ENCODE data around the gene NARF.

The NARF gene

DNA sequence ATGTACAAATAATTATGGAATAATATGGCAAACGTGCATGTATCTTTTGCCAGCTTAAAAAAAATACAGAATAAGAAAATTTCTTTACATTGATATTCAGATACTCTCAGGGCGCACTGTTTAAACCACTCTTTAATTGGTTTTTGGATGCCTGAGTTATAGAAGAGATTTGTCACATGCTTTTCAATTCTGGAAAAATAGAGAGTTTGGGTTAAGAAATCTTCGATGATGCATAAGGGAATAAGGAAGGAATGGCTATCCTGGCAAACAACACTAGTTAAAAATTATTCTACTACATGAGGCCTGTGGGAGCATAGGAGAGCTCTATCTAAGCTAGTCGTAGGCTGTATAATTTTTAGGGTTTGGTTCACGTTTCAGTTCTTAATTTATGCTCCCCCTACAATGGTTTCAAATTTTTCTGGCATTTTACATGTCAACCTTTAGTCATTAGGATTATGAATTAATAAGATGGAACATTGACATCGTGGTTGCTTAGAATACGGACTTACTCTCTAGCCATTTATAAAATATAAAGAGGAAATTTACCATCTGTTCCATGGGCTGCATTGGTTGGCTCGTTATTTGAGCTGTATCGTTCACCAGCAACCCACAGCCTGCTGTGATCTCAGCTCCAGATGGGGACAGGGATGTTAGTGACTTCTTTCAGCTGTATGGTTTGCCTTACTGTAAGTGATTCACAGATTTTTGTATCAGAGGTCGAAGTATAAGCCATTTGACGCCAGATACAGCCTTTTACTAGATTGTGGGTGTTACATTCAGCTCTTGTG lies 15.9 kb downstream of the NARF start:
- no peak for DNase-seq (ENCODE audit: low read depth in 2 of 2)

DNA sequence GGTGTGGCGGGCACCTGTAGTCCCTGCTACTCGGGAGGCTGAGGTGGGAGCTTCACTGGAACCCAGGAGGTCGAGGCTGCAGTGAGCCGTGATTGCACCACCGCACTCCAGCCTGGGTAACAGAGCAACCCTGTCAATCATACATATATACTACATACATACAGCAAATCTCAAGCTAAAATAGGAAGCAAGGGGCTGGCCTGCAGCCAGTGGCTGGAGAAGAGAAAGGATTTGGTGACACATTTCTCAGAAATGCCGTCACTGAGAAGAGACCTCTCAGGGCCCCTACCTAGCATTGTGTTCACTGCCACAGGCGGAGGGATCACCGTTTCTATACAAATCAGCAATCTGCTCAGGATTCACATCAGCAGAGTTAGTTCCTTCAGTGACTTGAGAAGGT lies 16.9 kb downstream of the NARF start:
- DNase-seq (ENCODE audit: low read depth in 2 of 2) = no peak

DNA sequence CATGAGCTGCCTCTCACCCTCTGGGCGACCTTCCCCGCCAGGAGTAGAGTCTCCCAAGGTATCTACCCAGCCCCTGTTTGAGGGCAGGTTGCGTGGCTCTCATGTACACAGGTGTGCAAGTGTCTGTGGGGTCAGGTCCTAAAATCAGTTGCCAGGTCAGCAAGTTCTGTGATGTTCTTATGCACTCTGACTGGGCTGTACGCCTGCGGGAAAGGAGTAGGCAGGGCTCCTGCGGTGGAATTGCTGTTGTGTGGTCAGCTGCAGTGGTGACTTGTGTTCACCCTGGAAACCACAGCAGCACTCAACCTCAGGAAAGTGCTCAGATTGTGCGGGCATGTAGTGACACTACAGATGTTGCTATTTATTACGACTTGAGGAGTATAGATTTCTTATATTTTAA lies 19.4 kb downstream of the NARF start:
- DNase-seq (ENCODE audit: low read depth in 2 of 2) = no peak

DNA sequence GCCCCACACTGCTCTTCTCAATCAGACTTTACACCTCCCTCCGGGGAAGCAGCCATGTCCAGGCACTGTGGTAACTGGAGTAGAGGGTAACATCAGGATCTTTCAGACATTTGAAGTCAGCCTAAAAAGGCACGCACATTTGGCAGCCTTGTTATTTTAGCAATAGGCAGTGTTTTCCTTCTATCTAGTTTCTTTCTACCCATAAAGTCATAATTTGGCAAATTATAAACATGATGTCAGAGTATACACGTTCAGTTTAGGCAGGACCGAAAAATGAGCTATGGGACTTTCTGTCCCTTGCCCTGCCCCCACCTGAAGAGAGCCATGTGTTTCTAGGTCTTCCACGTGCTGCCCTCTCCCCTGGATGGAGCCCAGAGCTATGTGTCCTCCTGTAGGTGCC lies 21.1 kb downstream of the NARF start:
- DNase-seq (ENCODE audit: low read depth in 2 of 2) = no peak

DNA sequence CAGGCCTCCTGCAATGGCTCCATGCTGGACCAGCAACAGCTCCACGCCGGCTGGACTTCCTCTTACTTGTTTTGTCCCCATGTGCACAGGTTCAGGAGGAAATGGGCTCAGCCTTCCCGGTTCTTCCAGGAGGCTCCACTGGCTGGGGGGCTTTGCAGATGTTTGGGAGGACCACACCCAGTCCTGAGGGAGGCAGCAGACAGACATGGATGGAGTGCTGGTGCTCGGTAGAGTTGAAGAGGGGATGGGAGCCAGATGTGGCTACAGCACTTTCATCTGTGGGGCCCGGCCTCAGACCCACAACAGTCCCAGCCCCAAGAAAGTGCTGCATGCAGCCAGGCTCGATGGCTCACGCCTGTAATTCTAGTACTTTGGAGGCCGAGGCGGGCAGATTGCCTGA lies 21.8 kb downstream of the NARF start:
- DNase-seq (ENCODE audit: low read depth in 2 of 2) = no peak

DNA sequence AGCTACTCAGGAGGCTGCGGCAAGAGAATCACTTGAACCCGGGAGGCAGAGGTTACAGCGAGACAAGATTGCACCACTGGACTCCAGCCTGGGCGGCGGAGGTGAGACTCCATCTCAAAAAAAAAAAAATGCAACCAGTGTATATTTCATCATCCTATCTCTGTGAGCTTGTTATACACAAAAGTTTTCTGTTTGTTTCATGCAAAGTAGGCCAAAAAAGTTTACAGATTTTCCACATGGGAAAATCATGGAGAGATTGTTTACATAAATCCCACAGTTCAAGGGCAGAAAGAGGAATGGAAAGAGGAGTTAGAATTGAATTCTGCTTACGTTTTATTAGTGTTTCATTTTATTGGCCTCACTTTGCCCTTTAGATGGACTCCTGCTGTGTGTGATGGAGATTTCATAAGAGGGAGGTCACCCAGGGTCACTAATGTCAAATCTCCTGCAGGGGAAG lies 24.7 kb downstream of the NARF start:
- no peak for DNase-seq (ENCODE audit: low read depth in 2 of 2)

DNA sequence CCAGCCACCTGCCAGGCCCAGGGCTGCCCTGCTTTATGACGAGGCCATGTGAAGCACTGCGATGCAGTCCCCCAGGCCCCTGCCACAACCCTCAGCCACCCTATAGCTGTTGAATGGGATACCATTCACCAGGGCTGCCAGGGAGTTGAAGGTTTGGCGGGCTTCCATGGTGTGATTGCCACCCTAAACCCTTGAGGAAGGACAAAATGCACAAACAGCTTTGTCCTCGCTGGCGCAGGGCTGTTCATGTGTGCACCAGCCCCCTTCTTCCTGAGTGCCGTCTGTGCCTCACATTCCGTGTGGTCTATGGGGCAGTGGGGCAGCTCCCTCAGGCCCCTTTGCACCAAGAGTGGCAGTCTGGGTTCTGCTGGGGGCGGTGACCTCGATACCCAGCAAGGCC lies 25.3 kb downstream of the NARF start:
- DNase-seq (ENCODE audit: low read depth in 2 of 2) = no peak

DNA sequence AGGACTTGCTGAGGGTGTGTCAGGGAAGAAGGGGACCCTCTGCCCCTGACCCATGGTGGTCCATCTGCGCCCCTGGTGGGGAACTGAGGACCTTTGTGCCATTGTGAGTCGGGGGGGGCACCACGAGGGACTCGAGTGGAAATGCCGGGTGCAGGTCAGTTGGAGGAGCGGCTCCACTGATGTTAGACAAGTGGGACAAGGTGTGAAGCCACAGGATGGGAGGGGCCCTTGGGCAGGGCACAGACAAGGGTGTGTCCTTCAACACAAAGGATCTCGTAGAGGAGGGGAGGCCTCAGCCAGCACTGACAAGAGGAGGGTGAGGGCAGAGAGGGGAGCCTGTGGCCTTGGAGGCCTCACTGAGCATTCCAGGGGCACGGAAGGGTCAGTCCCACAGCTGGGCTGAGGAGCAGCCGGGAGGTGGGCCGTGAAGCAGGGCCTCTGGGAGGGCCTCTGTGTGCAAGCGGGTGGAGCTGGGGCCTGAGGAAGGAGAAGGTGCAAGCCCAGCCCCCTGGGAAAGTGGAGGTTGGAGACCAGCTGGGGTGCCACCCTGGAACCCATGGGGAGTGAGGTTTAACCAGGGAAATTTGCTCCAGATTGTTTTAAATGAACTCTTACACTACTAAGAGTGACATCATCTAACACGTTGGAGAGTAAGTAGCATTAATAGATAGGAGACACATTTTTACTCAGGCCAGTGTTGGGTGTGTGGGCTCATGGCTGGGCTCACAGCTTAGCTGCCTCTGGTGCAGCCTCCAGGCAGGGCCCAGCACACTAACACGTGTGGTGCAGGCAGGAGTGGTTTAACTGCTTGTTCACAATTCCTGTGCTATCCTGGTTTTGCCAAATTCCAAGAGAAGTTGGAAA lies 27.9 kb downstream of the NARF start:
- DNase-seq (ENCODE audit: low read depth in 2 of 2) = no peak

DNA sequence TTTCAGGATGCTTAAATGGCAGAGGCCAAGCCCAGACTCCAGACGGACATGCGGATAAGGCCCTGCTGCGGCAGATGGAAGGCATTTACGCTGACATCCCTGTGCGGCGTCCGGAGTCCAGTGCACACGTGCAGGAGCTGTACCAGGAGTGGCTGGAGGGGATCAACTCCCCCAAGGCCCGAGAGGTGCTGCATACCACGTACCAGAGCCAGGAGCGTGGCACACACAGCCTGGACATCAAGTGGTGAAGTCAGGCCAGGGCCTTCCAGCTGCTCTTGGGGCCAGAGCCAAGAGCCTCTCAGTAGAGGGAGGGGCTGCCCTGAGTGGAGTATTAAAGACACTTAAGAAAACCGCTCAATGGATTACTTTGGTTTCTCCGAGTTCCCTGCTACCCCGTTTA lies 29.4 kb downstream of the NARF start:
- no peak for DNase-seq (ENCODE audit: low read depth in 2 of 2)

DNA sequence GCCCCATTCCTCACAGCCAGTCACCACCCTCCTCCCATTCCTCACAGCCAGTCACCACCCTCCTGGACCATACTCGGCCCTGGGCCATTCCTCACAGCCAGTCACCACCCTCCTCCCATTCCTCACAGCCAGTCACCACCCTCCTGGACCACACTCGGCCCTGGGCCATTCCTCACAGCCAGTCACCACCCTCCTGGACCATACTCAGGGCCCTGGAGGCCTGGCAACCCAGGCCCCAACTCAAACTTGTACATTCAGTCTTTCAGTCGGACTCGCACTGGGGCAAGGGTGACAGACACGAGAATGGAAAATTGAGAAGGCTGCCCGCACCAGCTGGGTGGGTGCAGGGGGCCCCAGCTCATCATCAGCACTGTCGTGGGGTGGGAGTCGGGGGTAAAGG lies 30.6 kb downstream of the NARF start:
- no peak for DNase-seq (ENCODE audit: low read depth in 2 of 2)

DNA sequence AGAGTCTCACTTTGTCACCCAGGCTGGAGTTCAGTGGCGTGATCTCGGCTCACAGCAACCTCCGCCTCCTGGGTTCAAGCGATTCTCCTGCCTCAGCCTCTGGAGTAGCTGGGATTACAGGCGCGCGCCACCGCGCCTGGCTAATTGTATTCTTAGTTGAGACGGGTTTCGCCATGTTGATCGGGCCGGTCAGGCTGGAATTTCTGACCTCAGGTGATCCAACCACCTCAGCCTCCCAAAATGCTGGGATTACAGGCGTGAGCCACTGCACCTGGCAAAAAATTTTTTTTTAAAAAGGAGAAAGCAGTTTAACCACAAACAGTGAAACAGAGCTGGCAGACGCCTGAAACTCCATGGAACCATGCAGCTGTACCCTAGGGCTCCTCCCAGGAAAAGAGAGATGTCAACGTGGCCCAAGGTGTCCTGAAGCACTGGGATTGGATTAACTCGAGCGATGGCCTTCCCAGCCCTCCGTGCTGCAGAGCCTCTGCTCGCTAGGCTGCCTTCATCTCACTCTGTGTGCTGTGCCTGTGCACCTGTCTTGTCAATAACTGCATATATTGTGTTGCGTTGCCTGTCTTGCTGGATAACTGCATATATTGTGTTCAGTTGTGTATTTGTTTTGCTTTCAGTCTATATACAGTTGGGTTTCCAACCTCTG lies 31.4 kb downstream of the NARF start:
- no peak for DNase-seq (ENCODE audit: low read depth in 2 of 2)

DNA sequence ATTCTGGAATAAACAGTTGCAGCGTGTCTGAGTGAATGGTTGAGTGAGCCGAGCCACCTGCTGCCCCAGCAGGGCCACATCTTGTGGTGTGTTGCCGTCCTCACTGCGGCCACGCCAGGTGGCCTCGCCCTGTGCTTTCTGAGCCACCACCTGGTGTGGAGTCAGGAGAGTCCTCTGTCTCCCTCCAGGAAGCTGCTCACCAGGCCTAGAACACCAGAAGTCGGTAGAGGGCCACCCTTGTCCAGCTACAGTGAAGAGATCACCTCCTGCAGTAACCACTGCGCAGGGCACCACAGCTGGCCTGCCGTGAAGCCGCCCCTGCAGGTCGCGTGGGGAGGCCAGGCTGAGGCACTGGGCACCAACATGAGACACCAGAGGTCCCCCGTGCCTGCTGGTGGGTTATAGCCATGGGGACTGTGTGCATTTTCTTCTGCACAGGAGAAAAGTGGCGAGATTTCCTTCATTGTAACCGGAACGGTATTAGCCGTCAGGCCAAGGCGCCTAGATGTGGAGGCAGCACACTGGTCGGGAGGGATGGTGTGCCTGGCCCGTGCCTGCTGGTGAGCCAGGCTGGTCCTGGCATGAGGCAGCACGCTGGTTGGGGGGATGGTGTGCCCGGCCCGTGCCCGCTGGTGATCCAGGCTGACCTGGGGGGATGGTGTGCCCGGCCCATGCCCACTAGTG lies 32.1 kb downstream of the NARF start:
- DNase-seq (ENCODE audit: low read depth in 2 of 2) = no peak

DNA sequence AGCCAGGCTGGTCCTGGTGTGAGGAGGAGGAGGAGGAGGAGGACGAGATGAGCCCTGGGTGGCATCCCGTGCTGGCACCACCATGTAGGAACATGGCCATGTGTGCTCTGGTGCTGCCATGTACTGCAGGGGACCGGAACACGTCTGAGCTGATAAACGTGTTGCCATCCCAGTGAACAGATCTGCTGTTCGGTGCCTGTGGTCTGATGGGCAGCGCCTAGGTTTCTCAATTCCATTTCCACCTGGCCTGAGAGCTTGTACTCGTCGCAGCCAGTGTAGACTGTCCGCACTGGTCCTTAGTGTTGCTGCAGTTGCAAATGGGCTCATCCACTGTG lies 32.6 kb downstream of the NARF start:
- no peak for DNase-seq (ENCODE audit: low read depth in 2 of 2)

DNA sequence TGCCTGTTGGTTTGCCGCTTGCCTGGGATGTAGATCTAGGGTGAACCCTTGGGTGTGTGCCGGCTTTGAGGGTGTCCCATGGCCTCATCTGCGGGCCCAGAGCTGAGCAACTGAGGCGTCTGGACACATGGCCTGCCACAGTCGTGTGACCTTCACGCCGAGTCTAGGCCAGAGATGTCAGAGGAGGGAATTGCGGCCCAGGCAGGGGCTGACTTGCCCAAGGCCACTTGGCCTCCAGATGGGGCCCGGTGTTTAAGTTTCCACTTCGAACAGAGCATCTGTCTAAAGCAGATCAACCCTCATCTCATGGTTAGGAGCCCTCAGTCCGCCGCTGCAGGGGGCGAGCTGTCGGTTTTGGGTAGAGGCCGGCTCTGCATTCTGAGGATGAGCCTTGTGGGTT lies 33.0 kb downstream of the NARF start:
- no peak for DNase-seq (ENCODE audit: low read depth in 2 of 2)

DNA sequence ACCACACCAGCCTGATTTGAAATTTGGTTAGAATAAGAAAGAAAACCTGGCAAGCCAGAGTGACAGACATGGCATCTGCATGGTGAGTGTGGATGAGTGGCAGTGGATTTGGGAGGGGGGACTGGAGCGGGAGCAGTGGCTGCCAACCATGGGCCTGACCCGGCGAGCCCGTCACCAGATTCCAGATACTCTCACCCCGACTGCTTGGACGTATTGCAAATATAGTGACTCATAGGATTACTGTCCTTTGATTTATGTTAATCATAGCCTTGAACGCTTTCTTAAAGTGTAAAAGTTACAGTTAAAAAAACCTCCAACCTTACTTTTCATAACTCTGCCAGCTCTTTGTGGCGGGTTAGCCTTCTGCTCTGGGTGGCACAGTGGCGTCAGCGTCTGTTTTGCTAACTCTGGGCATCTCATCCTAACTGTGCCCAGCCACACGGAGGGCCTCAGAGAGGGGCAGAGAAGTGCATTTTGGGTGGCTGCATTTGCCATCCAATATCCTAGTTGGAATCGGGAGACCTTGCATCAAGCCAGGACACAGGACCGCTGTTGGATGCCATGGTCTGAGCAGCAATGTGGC lies 34.2 kb downstream of the NARF start:
- DNase-seq (ENCODE audit: low read depth in 2 of 2) = no peak

DNA sequence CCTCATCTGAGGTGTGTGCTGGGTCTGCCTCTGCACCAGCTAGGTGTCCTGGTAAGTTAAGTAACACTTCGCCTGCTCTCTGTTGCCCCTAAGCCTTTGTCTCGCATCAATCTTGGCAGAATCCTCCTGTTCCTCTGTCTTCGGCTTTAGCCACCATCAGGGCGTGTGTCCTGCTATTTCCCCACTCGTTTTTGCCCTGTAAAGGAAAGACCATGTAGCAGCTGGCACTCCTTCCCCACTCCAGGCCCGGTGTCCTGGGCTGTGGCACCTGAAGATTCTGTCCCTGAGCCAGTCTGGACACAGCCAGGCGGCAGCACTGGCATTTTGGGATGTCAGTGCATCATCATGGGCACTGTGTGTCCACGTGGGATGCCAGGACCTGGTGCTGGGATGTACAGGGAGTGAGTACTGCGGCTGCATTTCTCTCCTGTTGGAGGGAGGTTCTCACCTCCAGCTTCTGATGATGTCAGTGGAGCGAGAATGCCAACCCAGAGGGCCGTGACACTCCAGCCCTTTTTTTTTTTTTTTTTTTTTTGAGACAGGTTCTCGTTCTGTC lies 34.8 kb downstream of the NARF start:
- DNase-seq (ENCODE audit: low read depth in 2 of 2) = no peak

DNA sequence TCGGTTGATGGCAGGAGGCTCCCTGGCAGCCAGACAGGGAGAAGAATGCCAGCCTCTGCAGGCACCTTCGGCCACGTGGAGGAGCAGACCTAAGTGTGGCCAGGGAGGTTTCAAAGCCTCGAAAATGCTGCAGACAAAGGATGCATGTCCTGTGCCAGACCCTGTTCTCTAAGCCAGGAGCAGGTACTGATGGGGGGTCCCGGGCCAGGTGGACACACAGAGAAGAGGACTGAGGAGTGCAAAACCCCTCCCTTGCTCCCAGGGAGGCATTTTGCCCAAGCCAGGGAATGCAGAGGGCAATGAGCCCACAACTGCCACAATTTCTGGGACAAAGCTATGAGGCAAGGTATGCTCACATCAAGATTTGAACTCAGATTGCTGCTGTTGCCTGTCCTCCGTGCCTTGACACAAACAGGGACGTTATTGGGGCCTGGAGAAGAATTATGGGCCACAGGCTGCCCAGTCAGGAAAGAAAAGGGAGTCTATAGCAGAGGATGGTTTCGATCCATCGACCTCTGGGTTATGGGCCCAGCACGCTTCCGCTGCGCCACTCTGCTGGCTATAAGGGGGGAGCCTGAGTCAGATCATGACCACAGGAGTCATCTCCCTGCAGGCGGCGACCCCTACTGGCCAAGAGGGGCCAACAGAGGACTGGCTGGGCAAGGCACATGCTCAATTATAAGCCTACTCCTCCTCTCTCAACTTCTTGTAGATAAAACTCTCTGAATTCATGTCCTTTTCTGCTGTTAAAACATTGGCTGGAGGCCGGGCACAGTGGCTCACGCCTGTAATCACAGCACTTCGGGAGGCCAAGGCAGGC lies 35.9 kb downstream of the NARF start:
- peak; percentile 73 to 74 for DNase-seq (ENCODE audit: low read depth in 2 of 2)

DNA sequence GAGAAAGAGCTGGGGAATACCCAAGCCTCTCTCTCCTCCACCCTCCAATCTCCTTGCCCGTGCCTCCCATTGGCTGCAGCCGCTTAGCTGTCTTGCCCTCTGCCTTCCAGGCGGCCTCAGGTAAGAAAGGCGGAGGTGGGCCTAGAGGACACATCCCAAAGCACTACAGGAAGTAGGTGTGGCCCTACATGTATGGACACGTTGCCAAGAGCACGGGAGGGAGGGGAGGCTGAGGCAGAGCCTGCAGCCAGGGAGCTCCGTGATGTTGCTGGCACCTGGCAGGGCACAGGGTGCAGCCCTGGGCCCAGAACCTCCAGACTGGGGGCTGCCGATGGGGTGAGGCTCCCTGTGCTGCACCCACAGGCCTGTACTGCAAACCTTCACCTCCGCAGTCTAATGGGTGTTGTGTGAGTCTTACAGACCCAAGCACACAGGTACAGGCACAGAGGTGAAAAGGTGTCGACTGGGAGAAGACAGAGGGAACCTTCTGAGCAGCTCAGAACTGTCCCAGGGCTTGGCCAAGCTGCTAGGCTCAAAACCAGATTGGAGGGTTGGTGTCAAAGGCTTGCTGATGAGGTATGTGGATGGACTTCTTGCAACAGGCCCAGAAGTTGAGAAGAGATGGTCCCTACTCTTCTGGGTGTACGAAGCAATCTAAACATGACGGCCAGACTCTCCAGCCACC lies 37.4 kb downstream of the NARF start:
- DNase-seq (ENCODE audit: low read depth in 2 of 2) = no peak

DNA sequence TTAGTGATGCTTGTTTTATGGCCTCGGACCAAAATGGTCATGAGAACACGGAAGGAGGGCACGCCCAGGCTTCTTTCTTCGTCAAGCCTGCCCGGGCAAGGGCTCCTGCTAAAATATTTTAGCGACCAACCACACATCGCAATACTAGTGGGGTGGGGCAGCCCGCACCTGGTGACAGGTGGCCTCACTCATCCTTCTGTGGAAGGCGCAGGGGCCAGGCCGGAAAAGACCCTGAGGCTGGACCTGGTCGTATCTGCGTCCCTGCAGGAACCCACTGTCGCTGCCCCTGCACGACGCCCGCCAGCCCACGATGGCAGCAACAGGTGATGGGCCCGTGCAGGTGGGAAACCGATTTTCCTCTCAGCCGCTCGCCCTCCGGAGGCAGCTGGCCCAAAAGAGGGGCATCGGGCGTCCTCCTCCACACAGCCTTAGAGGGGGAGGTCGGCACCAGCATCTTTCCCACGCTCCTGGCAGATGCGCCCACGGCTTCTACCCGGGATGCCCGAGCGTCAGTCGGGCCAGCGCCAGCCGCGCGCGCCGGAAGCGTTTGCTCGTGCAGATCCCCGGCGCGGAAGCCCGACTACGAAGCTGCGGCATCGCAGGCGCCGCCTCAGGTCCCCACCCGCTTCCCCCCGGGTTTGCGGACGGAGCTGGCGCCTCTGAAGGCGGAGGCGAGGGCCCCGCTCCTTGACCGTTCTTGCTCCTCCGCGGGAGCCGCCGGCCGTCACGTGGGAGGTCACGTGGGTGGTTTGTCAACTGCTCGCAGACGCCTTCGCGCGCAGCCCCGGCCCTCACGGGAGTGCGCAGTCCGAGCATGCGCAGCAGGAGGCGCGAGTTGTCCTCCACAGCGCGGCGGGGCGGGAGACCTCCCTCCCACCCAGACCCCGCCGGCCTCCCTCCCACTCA lies 38.2 kb downstream of the NARF start:
- peak; percentile 91 to 93 for DNase-seq (ENCODE audit: low read depth in 2 of 2)

Data from stimulated activated CD8-positive, alpha-beta memory T cell treated with anti-CD3 and anti-CD28 coated beads, Interleukin-15, amount 100 ng/mL, for 48 hours (primary cell).